ENCODE data around the gene SNX2.

The SNX2 gene

GRCh38 chr5:122775550-122776542 lies 966 bp downstream of the SNX2 start:
- Histone ChIP-seq H3K9ac (ENCODE audit: low read length) (peak overlapping the region; percentile 97), H3K36me3 (ENCODE audit: control insufficient read depth, insufficient read depth, low read length) (no peaks in the 10 kb centered on the region), H3K4me3 (ENCODE audit: low read length) (peak overlapping the region; percentile 90)

DNA sequence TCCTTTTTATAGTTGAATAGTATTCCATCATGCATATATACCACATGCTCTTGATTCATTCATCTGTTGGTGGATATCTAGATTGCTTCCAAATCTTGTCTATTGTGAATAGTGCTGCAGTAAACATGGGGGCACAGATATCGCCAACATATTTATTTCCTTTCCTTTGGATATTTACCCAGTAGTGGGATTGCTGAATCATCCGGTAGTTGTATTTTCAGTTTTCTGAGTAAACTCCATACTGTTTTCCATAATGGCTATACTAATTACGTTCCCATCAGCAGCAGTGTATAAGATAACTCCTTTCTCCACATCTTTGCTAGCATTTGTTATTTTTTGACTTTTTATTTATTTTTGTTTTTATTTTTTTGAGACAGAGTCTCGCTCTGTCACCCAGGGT lies 3.3 kb downstream of the SNX2 start:
- no peak overlapping the region for H3K4me3 ChIP-seq (ENCODE audit: low read length)
- H3K36me3 ChIP-seq (ENCODE audit: control insufficient read depth, insufficient read depth, low read length): no peaks in the 10 kb centered on the region
- no peak overlapping the region for H3K9ac ChIP-seq (ENCODE audit: low read length)
- H3K4me1 ChIP-seq (ENCODE audit: control insufficient read depth, insufficient read depth, low read length): peaks cover 8% of the 10 kb centered on the region
- H3K27me3 ChIP-seq (ENCODE audit: control insufficient read depth, insufficient read depth, low read length): no peaks in the 10 kb centered on the region
- no peaks in the 10 kb centered on the region for H3K9me3 ChIP-seq (ENCODE audit: control insufficient read depth, low read length)

More at GRCh38 chr5:122775550-122776542, 966 bp downstream of the SNX2 start:
- no peaks in the 10 kb centered on the region for H3K9me3 ChIP-seq (ENCODE audit: control insufficient read depth, low read length)
- peaks cover 8% of the 10 kb centered on the region for H3K4me1 ChIP-seq (ENCODE audit: control insufficient read depth, insufficient read depth, low read length)
- H3K27me3 ChIP-seq (ENCODE audit: control insufficient read depth, insufficient read depth, low read length): no peaks in the 10 kb centered on the region

GRCh38 chr5:122779451-122779850 lies 4.6 kb downstream of the SNX2 start:
- no peaks in the 10 kb centered on the region for H3K36me3 ChIP-seq (ENCODE audit: control insufficient read depth, insufficient read depth, low read length)
- no peaks in the 10 kb centered on the region for H3K9me3 ChIP-seq (ENCODE audit: control insufficient read depth, low read length)
- peaks cover 8% of the 10 kb centered on the region for H3K4me1 ChIP-seq (ENCODE audit: control insufficient read depth, insufficient read depth, low read length)
- no peak overlapping the region for H3K9ac ChIP-seq (ENCODE audit: low read length)
- no peaks in the 10 kb centered on the region for H3K27me3 ChIP-seq (ENCODE audit: control insufficient read depth, insufficient read depth, low read length)
- H3K4me3 ChIP-seq (ENCODE audit: low read length): no peak overlapping the region

- no peaks in the 10 kb centered on the region for H3K27me3 ChIP-seq (ENCODE audit: control insufficient read depth, insufficient read depth, low read length)
- H3K4me3 ChIP-seq (ENCODE audit: low read length): no peak overlapping the region
- H3K4me1 ChIP-seq (ENCODE audit: control insufficient read depth, insufficient read depth, low read length): peaks cover 8% of the 10 kb centered on the region
- H3K9me3 ChIP-seq (ENCODE audit: control insufficient read depth, low read length): no peaks in the 10 kb centered on the region
- no peaks in the 10 kb centered on the region for H3K36me3 ChIP-seq (ENCODE audit: control insufficient read depth, insufficient read depth, low read length)
- H3K9ac ChIP-seq (ENCODE audit: low read length): no peak overlapping the region
Observed at GRCh38 chr5:122780296-122780695, 5.4 kb downstream of the SNX2 start.

DNA sequence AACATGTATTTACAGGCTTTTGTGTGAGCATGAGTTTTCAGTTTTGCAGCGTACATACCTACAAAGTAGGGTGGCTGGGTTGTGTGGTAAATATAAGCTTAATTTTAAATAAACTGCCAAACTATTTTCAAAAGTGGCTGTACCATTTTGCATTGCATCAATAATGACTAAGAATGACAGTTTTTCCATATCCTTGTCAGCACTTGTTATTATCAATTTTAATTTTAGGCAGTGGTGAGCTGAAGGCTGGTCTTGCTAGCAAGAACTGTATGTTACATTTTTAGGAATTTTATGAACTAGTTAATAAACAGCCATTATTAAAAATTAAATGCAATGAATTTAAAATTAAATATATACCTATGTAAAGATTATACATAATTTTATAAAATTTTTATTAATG lies 6.6 kb downstream of the SNX2 start:
- Histone ChIP-seq H3K9ac (ENCODE audit: low read length) (no peak overlapping the region), H3K36me3 (ENCODE audit: control insufficient read depth, insufficient read depth, low read length) (no peaks in the 10 kb centered on the region), H3K9me3 (ENCODE audit: control insufficient read depth, low read length) (no peaks in the 10 kb centered on the region), H3K27me3 (ENCODE audit: control insufficient read depth, insufficient read depth, low read length) (no peaks in the 10 kb centered on the region), H3K4me1 (ENCODE audit: control insufficient read depth, insufficient read depth, low read length) (peaks cover 8% of the 10 kb centered on the region), H3K4me3 (ENCODE audit: low read length) (no peak overlapping the region)

DNA sequence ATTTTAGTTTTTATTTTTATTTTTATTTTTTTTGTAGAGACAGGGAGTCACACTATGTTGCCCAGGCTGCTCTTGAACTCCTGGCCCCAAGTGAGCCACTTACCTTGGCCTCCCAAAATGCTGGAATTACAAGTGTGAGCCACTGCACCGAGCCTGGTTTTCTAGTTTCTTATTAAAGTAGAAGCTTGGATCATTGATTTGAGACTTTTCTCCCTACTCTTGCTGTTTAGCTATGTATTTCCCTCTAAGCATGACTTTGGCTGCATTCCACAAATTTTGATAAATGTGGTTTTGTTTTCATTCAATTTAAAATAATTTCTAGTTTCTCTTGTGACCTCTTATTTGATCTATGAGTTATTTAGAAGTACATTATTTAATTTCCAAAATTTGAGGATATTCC lies 10.4 kb downstream of the SNX2 start:
- Histone ChIP-seq H3K36me3 (ENCODE audit: control insufficient read depth, insufficient read depth, low read length) (no peaks in the 10 kb centered on the region), H3K27me3 (ENCODE audit: control insufficient read depth, insufficient read depth, low read length) (no peaks in the 10 kb centered on the region), H3K4me3 (ENCODE audit: low read length) (no peak overlapping the region), H3K9ac (ENCODE audit: low read length) (no peak overlapping the region), H3K9me3 (ENCODE audit: control insufficient read depth, low read length) (no peaks in the 10 kb centered on the region), H3K4me1 (ENCODE audit: control insufficient read depth, insufficient read depth, low read length) (no peaks in the 10 kb centered on the region)

DNA sequence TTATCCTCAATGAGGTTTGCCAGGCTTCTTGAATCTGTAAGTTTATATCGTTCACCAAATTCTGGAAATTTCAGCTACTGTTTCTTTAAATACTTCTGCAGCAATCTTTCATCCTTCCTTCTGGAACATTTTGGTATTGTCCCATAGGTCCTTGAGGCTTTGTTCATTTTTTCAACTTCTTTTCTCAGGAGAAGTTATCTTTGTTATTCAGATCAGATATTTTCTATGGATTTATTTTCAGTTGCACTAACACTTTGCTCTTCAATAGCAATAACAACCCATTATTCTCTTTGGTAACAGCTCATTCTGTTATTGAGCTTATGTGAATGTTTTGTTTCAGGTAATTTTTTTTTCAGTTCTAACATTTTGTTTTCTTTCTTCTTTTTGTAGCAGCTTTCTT lies 13.5 kb downstream of the SNX2 start:
- H3K9ac ChIP-seq (ENCODE audit: low read length): no peak overlapping the region
- H3K4me3 ChIP-seq (ENCODE audit: low read length): no peak overlapping the region
- H3K27me3 ChIP-seq (ENCODE audit: control insufficient read depth, insufficient read depth, low read length): no peaks in the 10 kb centered on the region
- no peaks in the 10 kb centered on the region for H3K36me3 ChIP-seq (ENCODE audit: control insufficient read depth, insufficient read depth, low read length)
- no peaks in the 10 kb centered on the region for H3K4me1 ChIP-seq (ENCODE audit: control insufficient read depth, insufficient read depth, low read length)
- H3K9me3 ChIP-seq (ENCODE audit: control insufficient read depth, low read length): no peaks in the 10 kb centered on the region

GRCh38 chr5:122788996-122789395 lies 14.1 kb downstream of the SNX2 start:
- Histone ChIP-seq H3K4me1 (ENCODE audit: control insufficient read depth, insufficient read depth, low read length) (no peaks in the 10 kb centered on the region), H3K4me3 (ENCODE audit: low read length) (no peak overlapping the region), H3K9ac (ENCODE audit: low read length) (no peak overlapping the region), H3K27me3 (ENCODE audit: control insufficient read depth, insufficient read depth, low read length) (no peaks in the 10 kb centered on the region), H3K36me3 (ENCODE audit: control insufficient read depth, insufficient read depth, low read length) (no peaks in the 10 kb centered on the region), H3K9me3 (ENCODE audit: control insufficient read depth, low read length) (no peaks in the 10 kb centered on the region)

DNA sequence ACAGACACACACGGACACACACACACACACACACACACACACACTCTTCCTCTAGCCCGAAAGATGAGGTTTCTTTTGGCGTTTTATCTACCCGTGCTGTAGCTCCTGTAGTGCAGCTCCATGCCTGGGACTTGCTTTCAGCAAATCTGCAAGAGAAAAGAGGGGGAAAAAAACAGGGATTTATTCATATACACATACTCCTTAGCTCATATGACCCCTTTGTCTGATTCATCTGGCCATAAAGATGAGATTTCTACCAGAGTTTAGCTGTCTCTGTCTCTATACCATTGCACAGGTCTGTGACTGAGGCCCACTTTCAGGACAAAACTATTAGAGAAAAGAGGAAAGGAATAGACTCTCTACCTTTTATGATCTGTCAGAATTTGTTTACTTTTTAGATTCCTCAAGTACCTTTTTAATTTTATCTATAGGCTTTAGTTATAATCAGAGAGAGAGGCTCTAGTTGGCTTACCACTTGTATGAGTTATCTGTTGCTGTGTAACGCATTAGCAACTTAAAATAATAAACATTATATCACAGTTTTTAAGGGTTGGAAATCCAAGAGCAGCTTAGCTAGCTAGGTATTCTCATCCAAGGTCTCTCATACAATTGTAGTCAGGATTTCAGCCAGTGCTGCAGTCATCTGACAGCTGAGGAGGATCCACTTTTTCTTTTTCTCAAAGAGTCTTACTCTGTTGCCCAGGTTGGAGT lies 14.7 kb downstream of the SNX2 start:
- Histone ChIP-seq H3K4me1 (ENCODE audit: control insufficient read depth, insufficient read depth, low read length) (no peaks in the 10 kb centered on the region), H3K27me3 (ENCODE audit: control insufficient read depth, insufficient read depth, low read length) (no peaks in the 10 kb centered on the region), H3K9ac (ENCODE audit: low read length) (no peak overlapping the region), H3K9me3 (ENCODE audit: control insufficient read depth, low read length) (no peaks in the 10 kb centered on the region), H3K4me3 (ENCODE audit: low read length) (no peak overlapping the region), H3K36me3 (ENCODE audit: control insufficient read depth, insufficient read depth, low read length) (no peaks in the 10 kb centered on the region)

DNA sequence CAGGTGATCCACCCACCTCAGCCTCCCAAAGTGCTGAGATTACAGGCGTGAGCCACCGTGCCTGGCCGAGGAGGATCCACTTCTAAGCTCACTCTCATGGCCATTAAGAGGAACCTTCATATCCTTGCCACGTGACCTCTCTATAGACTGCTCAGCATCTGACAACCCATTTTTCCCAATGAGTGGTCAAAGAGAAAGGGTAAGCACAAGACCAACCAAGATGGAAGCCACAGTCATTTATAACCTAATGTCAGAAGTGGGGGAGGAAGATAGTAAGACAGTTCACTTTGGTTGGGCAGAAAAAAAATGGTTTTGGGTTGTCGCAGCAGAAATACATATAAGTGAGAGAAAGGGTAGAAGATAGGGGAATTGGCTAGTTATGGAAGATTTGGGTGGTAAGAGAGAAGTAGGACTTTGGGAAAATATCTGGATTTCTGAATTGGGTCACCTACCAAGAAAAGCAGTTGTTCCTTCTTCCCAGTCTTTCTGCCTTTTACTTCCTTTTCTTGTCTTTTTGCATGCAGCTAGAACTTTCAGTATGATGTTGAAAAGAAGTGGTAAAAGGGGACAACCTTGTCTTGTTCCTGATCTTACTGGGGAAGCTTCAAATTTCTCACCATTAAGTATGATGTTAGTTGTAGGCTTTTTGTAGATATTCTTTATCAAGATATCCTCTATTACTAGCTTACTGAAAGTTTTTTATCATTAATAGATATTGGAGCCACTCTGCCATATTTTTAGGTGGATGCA lies 15.6 kb downstream of the SNX2 start:
- no peak overlapping the region for H3K9ac ChIP-seq (ENCODE audit: low read length)
- no peaks in the 10 kb centered on the region for H3K27me3 ChIP-seq (ENCODE audit: control insufficient read depth, insufficient read depth, low read length)
- no peak overlapping the region for H3K4me3 ChIP-seq (ENCODE audit: low read length)
- H3K9me3 ChIP-seq (ENCODE audit: control insufficient read depth, low read length): no peaks in the 10 kb centered on the region
- H3K36me3 ChIP-seq (ENCODE audit: control insufficient read depth, insufficient read depth, low read length): no peaks in the 10 kb centered on the region
- H3K4me1 ChIP-seq (ENCODE audit: control insufficient read depth, insufficient read depth, low read length): no peaks in the 10 kb centered on the region

DNA sequence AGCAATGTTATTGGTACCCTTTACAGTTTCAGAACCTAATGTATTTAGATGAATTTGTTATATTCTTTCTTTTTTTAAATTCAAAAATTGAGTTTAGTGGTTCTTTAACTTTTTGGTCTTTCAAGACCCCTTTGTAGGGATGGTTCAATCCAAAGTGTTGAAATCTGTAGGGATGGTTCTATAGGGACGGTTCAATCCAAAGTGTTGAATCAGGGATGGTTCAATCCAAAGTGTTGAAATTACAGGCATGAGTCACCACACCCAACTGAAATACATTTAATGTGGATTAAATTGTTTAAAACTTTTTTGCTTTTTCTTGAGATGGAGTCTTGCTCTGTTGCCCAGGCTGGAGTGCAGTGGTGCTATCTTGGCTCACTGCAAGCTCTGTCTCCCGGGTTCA lies 30.6 kb downstream of the SNX2 start:
- Histone ChIP-seq H3K36me3 (ENCODE audit: control insufficient read depth, insufficient read depth, low read length) (peaks cover 6% of the 10 kb centered on the region), H3K4me3 (ENCODE audit: low read length) (no peak overlapping the region), H3K9me3 (ENCODE audit: control insufficient read depth, low read length) (no peaks in the 10 kb centered on the region), H3K9ac (ENCODE audit: low read length) (no peak overlapping the region), H3K4me1 (ENCODE audit: control insufficient read depth, insufficient read depth, low read length) (no peaks in the 10 kb centered on the region), H3K27me3 (ENCODE audit: control insufficient read depth, insufficient read depth, low read length) (no peaks in the 10 kb centered on the region)

DNA sequence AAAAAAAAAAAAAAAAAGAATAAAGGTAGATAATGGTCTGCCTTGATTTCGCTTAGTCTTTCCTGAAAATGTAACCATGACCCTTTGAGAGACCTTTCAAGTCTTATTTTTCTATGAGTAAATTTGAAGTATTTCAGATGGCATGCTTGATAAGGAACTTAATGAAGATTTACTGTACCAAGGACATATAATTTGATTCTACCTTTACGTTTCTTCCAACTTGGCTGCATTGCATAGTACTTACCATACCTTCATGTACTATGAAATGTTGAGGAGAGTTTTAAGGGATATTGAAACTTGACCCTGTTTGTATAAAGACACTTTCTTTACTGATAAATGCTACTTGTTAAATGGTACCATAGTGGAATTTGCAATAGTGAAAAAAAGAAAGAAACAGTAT lies 35.5 kb downstream of the SNX2 start:
- H3K9me3 ChIP-seq (ENCODE audit: control insufficient read depth, low read length): no peaks in the 10 kb centered on the region
- no peak overlapping the region for H3K9ac ChIP-seq (ENCODE audit: low read length)
- no peaks in the 10 kb centered on the region for H3K36me3 ChIP-seq (ENCODE audit: control insufficient read depth, insufficient read depth, low read length)
- no peaks in the 10 kb centered on the region for H3K4me1 ChIP-seq (ENCODE audit: control insufficient read depth, insufficient read depth, low read length)
- no peaks in the 10 kb centered on the region for H3K27me3 ChIP-seq (ENCODE audit: control insufficient read depth, insufficient read depth, low read length)
- H3K4me3 ChIP-seq (ENCODE audit: low read length): no peak overlapping the region

Measured in mucosa of stomach (tissue), 1 donor.